ENCODE results near the gene SH3RF3.
"Not testable (repeated sequence)": the region's sequence is repeated elsewhere in the genome, so short reads cannot be mapped to it uniquely, and the experiment has no call there.

The SH3RF3 gene

DNA sequence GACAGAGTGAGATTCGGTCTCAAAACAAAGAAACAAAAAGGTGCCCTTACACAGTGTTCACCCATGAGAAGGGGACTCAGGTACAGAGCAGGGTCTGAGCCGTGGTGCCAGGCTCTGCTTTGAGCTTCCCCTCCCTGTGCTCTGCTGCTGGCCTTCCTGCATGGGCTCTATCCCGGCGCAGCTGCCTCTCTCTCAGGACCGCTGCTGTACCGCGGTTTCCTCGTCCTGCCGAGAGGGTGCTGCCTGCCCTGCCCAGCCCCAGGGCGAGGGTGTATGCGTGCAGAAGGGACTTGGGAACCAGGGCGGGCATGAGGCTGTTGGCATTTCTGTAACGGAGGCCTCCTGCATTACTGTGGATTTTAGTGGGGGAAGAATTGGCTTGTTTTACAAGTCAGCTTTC lies 30.1 kb downstream of the SH3RF3 start:
- DNase-seq: no peak

- DNase-seq: no peak
Observed at GRCh38 chr2:109160714-109161440, 31.9 kb downstream of the SH3RF3 start.

- DNase-seq: not testable (repeated sequence)
Observed at GRCh38 chr2:109162367-109162766, 33.4 kb downstream of the SH3RF3 start.

GRCh38 chr2:109162999-109163398 lies 34.0 kb downstream of the SH3RF3 start:
- DNase-seq: peak; percentile 85

DNA sequence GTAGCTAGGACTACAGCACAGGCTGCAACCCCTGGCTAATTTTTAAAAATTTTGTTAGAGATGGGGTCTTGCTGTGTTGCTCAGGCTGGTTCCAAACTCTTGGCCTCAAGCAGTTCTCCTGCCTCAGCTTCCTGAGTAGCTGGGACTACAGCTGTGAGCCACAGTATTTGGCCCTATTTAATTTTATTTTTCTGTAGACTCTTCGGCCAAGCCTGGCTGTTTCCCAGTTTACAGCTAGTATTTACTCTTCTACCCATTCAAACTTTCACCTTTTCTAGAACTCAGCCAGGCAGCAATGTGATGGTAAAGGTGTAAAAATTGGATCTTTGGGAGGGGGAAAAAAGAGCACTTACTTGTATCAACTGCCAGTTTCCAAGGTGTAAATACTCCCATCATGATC lies 35.3 kb downstream of the SH3RF3 start:
- DNase-seq: no peak

DNA sequence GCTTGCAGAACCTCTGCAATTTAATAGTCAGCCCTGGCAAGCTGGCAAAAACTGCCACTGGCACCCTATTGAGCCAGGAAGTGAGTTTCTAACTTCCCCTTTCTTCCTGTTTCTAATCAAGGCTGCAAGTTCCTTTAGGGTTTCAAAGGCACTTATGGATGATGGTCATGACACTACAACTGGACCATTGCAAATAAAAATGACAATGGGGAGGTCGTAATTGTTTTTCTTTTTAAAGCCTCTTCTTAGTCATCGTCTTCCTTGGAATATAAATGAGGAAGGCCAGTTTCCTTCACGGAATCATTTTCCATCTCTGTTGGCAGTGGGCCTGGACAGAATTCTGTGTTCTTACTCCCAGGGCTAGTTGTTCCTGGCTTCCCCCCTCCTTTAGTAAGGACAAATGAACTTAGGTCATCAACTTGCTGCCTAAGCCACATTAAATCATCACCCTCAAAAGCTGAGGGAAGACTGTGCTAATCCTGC lies 35.8 kb downstream of the SH3RF3 start:
- DNase-seq: peak; percentile 87

- DNase-seq: peak; percentile 82
Observed at GRCh38 chr2:109166811-109167210, 37.8 kb downstream of the SH3RF3 start.

DNA sequence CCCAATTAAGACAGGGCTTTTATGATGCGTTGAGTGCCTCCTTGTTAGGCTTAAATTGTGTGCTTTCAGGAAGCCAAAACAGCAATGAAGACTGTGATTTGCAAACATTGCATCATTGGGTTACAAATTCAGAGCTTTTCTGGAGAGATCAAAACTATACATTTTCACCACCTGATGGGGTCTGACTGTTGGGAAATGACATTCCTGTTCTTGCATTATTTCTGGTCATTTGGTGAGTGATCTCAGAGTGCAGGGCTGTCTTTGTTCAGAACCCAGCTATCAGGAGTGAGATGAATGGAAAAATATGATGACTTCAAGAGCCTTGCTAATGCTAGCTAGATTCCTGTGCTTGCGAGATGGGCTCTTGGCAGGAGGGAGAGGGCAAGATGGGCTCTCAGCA lies 39.1 kb downstream of the SH3RF3 start:
- DNase-seq: peak; percentile 41

DNA sequence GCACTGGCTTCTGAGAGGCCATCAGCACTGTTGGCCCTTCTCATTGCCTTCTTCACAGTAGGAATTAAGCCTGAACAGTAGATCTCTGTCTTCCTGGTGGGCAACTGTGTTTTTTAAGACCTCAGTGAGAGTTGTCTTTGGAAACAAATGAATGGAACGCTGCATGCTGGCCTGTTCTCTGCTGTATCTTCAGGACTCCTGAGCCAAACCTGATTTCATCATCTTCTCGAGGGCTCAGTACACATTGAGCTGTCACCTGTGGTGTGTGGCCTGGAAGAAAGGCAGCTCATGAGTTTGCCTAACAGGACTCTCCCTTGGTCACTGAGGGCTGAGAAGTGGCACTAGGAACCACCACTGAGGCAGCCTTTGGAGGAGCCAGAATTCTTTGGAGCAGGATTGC lies 39.7 kb downstream of the SH3RF3 start:
- DNase-seq: no peak

DNA sequence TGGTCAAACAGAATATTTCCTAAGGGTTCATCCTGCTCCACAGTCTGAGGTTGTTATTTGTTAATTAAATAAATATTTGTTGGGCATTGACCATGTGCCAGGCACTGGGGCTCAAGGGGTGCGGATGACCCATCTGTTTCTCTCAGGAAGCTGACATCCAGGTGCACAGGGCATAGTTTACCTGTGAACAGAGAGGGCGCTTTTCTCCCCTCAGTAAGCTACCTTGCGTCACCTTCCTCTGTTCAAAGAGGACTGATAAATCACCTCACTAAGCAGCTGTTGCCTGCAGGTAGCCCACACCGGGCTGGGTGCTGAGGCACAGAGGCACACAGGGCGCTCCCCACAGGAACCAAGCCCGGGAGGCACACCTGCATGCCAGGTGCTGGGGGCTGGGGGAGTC lies 41.6 kb downstream of the SH3RF3 start:
- no peak for DNase-seq

DNA sequence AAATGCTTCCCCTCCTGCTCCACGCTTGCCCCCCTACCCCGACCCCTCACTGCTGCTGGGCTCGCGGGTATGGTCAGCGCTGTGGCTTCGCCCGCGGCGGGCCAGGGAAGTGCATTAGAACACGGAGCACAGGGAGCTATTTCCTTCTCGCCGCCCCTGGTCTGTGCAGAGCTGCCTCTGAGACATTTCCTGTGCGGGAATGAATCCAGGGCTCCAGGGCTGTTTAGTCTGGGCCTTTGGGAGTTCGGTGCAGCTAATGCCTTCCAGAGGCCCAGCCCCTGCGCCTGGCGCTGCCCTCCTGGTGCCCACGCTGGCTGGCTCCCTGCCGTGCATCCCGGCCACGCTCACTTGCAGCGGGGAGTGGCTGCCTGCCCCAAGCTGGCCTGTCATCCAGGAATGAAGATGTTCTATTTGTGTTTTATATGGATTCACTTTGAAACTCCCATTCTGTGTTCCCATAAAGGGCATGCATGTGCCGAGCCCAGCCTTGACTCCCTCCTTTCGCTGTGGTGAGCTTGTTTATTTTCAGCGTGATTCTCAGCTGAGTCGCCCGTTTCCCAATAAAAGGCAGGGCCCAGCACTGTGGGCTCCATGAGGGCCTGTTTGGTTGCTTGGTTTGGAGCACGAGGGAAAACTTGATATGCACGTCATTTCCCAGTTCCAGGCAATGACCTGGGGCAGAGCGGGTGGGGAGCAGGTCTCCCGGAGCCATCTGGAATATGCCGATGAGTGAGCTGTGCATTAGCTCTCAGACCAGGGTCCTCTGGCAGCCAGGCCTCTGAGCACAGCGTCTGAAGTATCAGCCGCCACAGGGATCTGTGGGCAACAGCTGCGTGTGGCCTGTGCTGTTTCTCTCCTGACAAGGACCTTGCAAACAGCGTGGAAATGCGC lies 42.7 kb downstream of the SH3RF3 start:
- DNase-seq: peak; percentile 96

- no peak for DNase-seq
Observed at GRCh38 chr2:109172556-109173105, 43.6 kb downstream of the SH3RF3 start.

DNA sequence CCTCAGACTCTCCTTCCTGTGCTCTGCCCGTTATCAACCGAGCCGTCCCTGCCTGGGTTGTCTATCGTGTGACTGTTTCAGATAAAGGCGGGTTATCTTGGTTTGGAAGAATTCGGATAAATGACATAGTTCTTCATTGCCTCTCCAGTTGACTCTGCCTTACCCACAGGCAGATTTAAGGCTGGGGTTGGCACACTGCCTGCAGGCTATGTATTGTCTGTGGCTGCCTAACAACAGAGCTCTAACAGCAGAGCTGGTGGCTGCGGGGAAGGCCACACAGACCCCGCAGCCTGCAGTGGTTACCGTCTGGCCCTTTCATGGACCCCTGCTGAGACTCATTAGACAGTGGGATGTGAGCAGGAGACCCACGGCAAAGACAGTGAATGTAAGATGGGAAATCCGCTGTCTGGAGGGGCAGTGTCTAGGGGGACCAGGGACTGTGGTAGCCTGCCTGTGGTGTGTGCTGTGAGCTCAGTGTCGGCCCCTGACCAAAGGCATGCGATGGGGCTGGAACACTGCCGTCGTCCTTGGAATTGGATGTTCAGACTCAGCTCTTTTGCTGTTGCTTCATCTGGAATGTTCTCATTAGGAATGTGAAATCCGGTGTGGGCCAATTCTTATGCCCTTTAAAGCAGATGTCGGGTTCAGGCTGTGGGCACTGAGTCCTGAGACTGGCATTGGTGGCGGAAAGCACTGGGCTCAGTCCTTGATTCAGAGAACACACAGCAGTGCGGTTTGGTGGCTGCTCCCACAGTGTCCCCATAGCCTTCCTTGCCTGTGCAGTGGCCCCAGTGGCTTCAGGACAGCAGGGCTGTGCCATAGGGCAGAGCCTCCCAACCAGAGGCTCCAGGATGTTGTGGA lies 44.5 kb downstream of the SH3RF3 start:
- DNase-seq: peak; percentile 94

DNA sequence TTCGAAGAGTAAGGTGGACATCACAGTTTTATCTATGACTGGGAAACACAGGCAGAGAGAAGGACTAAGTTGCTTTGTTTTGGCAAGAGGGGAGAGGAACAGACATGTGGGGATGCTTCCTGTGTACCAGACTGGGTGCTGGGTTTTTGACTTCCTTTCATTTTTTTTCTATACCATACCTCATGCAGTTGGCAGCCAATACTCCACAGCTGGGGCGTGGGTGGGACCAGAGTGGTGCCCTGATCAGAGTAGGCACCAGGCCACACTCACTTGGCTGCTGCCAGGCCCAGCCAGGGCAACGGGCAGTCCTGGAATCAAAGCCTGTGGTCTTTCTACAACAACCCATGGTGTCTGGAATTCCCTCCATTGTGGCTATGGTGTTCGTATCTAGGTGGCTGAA lies 45.2 kb downstream of the SH3RF3 start:
- no peak for DNase-seq

DNA sequence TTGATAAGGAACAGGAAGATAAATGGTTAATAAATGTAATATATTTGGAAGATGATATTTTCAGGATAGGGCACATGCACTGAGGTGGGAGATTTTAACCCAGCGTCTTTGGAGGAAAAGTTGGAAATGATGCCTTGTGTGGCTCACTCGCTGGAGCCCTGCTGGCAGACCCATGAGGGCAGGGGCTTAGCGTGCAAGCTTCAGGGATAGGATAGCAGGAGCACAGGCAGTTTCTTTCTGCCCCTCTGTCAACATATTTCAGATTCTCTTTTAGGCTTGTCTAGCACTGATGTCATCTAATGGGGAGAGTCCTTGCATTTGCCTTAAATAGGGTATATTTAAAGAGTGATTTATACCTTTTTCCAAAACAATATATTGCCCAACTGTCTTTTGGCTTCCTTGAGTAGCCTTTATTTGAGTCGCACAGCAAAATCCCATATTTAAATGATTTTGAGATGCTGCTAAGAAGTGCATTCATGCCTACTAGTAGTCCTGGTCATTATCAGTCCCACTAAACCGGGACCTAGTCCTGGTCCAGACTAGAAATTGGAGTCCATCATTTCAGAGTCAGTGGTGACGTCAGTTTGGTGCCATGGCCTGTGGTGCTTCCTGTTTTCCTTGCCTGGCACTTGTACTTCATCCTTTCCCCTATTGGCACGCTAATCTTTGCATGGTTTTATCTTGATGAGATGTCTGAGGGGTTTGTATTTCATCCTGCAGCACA lies 45.8 kb downstream of the SH3RF3 start:
- DNase-seq: no peak

DNA sequence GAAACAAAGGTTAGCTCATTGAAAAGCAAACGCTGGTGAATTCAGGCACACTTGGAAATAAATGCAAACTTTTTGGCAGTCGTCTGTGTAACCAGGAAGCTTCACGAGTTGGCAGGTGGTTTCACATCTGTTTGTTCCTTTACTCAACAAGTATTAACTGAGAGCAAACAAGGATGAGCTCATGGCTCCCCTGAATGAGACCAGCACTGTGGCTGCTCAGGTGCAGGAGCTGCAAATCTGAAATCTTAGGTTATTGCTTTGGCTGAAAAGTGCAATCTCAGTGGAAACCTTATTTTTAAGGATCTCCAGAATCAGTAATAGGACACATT lies 46.3 kb downstream of the SH3RF3 start:
- DNase-seq: no peak

- DNase-seq: no peak
Observed at GRCh38 chr2:109176928-109177327, 47.9 kb downstream of the SH3RF3 start.

DNA sequence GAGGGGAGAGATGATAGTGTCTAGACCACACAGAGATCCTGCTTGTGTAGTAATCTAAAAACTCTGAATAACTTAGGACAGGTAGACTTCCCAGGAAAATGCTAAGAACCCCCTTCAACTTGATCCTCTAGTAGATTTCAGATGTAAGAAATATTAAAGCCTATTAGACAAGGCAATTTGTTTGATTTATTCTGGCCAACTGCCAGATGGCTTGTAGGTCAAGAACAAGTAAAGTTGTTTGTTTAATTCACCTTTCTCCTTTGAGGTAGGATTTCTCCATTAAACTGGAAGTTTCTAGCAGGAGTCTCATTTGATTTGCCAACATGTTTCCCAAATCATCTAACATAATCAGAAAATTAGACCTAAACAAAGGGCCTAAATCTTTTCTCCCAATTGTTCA lies 48.6 kb downstream of the SH3RF3 start:
- DNase-seq: no peak

DNA sequence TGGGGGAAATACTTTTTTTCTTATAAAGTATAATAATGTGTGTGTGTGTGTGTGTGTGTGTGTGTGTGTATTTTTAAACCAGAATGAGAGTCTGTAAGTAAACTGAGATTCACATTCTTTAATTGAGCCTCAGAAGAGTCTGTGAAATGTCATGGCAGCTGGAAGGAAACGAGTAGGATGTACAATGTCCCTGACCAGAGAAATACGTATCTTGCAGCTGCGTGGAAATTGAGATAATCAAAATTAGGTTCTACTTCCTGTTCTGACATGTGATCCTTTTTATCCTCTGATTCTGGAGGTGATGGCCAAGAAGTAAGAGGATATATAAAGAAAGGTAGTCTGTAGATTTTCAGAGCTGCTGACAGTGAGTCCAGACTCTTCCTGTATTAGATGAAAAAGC lies 50.0 kb downstream of the SH3RF3 start:
- no peak for DNase-seq

GRCh38 chr2:109180786-109181185 lies 51.8 kb downstream of the SH3RF3 start:
- no peak for DNase-seq

DNA sequence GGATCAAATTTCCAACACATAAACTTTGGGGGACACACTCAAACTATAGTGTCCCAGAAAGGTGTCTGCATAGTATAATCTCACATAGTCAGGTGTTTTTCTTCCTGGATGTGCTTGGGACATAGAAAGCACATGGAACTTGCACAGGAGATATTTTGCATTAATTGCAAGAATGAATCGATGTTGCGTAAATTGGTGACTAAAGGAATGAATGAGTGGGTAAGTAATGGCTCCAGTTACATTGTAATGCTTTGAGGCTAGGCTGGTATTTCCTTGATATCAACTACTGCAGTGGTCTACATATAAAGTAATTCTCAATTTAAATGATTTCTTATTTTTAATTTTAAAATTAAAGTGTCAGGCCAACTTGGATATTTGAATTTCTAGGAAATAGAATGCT lies 53.4 kb downstream of the SH3RF3 start:
- no peak for DNase-seq

GRCh38 chr2:109183871-109184270 lies 54.9 kb downstream of the SH3RF3 start:
- DNase-seq: no peak

All from fibroblast of skin of scalp (primary cell).